Amygdala (tissue), 56 donors: ENCODE measurements around the gene C1orf21.

ENCODE experiments used
- DNase-seq, 56 donors: peaks; one replicate each; lab custom pipeline; 2025; lab: John Stamatoyannopoulos, UW

Gene C1orf21

GRCh38 chr1:184507165-184507564 lies 120.3 kb downstream of the C1orf21 start:
- no peak for DNase-seq

GRCh38 chr1:184507604-184508280 lies 120.9 kb downstream of the C1orf21 start:
- DNase-seq = no peak

- no peak for DNase-seq
These were observed 122.3 kb downstream of the C1orf21 start for GRCh38 chr1:184509105-184509504.

GRCh38 chr1:184510110-184510509 lies 123.3 kb downstream of the C1orf21 start:
- no peak for DNase-seq

GRCh38 chr1:184512724-184513123 lies 125.9 kb downstream of the C1orf21 start:
- no peak for DNase-seq

- DNase-seq = no peak
These were observed 126.6 kb downstream of the C1orf21 start for GRCh38 chr1:184513421-184513820.

GRCh38 chr1:184513966-184514365 lies 127.1 kb downstream of the C1orf21 start:
- DNase-seq = no peak

- no peak for DNase-seq
These were observed 127.6 kb downstream of the C1orf21 start for GRCh38 chr1:184514447-184514846.

GRCh38 chr1:184517130-184517529 lies 130.3 kb downstream of the C1orf21 start:
- DNase-seq = no peak

GRCh38 chr1:184518736-184519357 lies 132.0 kb downstream of the C1orf21 start:
- DNase-seq = no peak

- no peak for DNase-seq
These were observed 133.5 kb downstream of the C1orf21 start for GRCh38 chr1:184520336-184520735.

- DNase-seq = no peak
These were observed 137.4 kb downstream of the C1orf21 start for GRCh38 chr1:184524248-184524647.

GRCh38 chr1:184527402-184527801 lies 140.6 kb downstream of the C1orf21 start:
- no peak for DNase-seq

- no peak for DNase-seq
These were observed 143.4 kb downstream of the C1orf21 start for GRCh38 chr1:184530226-184530625.

GRCh38 chr1:184531296-184531695 lies 144.5 kb downstream of the C1orf21 start:
- no peak for DNase-seq

GRCh38 chr1:184532199-184532598 lies 145.4 kb downstream of the C1orf21 start:
- DNase-seq = no peak

GRCh38 chr1:184533049-184533448 lies 146.2 kb downstream of the C1orf21 start:
- no peak for DNase-seq

GRCh38 chr1:184533915-184534314 lies 147.1 kb downstream of the C1orf21 start:
- DNase-seq = no peak

GRCh38 chr1:184534690-184535089 lies 147.9 kb downstream of the C1orf21 start:
- no peak for DNase-seq

GRCh38 chr1:184535191-184535970 lies 148.6 kb downstream of the C1orf21 start:
- no peak for DNase-seq

GRCh38 chr1:184536246-184536985 lies 149.6 kb downstream of the C1orf21 start:
- DNase-seq = no peak
